ENCODE measurements around the gene KRT80.

The KRT80 gene

GRCh38 chr12:52210186-52210924 is 18.5 kb upstream of the KRT80 start:
- DNase-seq: no peak

- DNase-seq: no peak
Observed at GRCh38 chr12:52209321-52209720, 17.5 kb upstream of the KRT80 start.

GRCh38 chr12:52208424-52209165 is 16.8 kb upstream of the KRT80 start:
- no peak for DNase-seq

GRCh38 chr12:52207895-52208294 is 16.1 kb upstream of the KRT80 start:
- no peak for DNase-seq

GRCh38 chr12:52207106-52207505 is 15.3 kb upstream of the KRT80 start:
- no peak for DNase-seq

- DNase-seq: no peak
Observed at GRCh38 chr12:52206304-52207040, 14.7 kb upstream of the KRT80 start.

GRCh38 chr12:52205612-52206303 is 13.9 kb upstream of the KRT80 start:
- DNase-seq: no peak

GRCh38 chr12:52204931-52205505 is 13.2 kb upstream of the KRT80 start:
- DNase-seq: no peak

- no peak for DNase-seq
Observed at GRCh38 chr12:52204095-52204930, 12.5 kb upstream of the KRT80 start.

GRCh38 chr12:52203079-52203921 is 11.5 kb upstream of the KRT80 start:
- DNase-seq: no peak

- DNase-seq: no peak
Observed at GRCh38 chr12:52202361-52203078, 10.7 kb upstream of the KRT80 start.

GRCh38 chr12:52201451-52201839 is 9.6 kb upstream of the KRT80 start:
- DNase-seq: no peak

GRCh38 chr12:52200781-52201450 is 9.1 kb upstream of the KRT80 start:
- no peak for DNase-seq

- no peak for DNase-seq
Observed at GRCh38 chr12:52200086-52200780, 8.4 kb upstream of the KRT80 start.

- no peak for DNase-seq
Observed at GRCh38 chr12:52199294-52199919, 7.6 kb upstream of the KRT80 start.

GRCh38 chr12:52198454-52199215 is 6.8 kb upstream of the KRT80 start:
- DNase-seq: peak in 1 of 2 donors; percentile 23
